HG03460 (cell line): Measurements from ENCODE around the gene RAB15.

Source experiments
- ATAC-seq: cut with Tn5 transposase; IDR thresholded peaks from one replicate; pipeline ENCODE4 v1.9.1; 2021; ENCODE audit not compliant: unreplicated experiment

The RAB15 gene

GRCh38 chr14:64956697-64957406, 15.3 kb downstream of the RAB15 start:
- ATAC-seq = no peak

- ATAC-seq = no peak
Observed at GRCh38 chr14:64955297-64955696, 16.8 kb downstream of the RAB15 start.

DNA sequence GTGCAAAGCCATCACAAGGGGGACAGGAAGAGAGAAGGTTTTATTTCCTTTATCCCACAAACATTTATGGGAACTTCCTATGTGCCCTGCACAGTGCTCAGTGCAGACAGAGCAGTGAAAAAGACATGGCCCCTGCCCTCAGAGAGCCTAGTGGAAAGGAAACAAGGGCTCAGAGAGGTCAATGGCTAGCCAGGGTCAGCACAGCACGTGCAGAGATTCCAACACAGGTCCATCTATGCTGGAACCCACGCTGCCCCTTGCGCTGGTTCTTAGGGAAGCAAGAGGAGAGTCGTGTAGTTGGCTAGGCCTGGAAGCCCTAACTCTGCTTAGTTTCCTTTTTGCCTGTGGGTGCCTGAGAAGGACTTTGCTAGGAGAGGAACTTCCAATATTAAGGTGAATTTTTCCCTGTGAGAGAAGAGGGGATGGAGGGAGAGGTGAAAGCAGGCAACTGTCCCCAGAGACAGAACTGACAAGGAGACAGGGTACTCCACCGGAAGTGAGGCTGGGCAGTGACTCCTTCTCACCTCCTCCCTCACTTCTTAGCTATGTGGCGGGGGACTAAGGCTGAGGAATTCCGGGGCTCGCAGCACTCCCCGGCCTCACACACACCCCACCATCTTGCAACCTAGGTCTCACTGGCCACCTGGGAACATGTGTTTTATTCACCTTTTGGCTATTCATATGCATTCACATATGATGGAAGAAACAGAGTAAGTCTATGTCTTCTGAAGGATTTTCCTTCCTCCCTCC, 17.5 kb downstream of the RAB15 start:
- no peak for ATAC-seq

DNA sequence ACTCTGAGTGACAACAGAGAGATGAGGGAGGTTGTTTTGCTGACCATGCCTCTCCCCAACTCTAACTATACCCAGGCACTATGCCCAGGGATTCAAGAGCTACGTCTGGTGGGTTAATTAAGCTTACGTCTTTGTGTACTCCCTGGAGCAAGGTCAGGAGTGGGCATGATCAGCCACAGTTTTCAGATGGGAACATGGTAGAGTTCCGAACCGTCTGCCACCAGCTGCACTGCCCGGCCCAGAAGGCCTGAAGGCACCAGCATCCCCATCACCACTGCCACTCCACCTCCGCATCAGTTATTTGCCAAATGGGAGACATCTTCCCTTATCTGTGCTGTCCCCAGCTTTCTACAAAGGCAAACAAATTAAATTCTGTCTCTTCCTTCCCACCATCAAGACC, 18.5 kb downstream of the RAB15 start:
- ATAC-seq = no peak

- no peak for ATAC-seq
Observed at GRCh38 chr14:64953310-64953654, 18.9 kb downstream of the RAB15 start.

DNA sequence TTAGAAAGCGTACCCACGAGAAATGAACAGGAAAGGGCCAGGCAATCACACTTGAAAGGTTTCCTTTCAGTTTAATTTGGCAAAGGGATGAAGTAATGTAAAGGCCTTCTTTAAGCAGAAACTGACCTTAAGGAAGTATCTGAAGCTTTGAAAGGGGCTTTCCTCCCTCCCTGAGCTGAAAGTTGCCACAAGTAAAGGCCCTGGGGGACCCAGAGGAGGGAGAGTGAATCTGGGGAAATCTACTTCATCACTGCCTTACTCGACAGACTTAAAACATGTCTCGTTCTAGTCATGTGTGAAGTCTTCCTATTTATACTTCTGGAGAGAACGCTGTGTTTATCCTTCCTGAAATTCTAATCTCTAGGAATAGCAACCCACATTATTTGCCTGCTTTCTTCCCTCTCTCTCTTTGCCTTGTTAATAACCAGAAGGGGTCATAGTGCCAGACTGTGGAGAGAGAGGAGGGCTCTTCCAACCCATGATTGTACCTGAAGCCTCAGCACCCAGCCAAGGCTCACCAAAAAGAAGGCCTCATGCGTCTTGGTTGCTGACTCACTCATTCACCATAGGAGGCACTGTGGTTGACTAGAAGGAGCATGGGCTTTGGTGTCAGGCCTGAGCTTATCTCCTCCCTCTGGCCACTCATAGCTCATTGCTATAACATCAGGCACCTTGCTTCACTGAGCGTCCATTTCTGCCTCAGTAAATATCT, 19.4 kb downstream of the RAB15 start:
- no peak for ATAC-seq

DNA sequence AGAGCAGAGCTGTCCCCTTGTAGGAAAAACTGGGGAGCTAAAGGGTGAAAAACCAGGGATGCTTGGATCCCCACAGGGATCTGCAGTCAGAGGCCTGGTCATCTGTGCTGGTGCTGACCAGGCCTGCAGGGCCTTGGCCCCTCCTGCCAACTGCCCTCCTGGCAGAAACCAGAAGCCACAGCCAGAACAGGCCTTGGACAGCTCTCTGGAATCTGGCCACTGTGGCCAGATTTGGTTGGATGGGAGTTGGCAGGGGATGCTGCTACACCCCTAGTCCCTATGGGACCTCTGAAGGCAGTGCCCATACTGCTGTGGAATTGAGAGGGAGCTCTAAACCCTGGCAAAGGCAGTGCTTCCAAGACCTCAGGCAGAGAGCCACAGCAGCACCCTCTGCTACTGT, 20.4 kb downstream of the RAB15 start:
- no peak for ATAC-seq

DNA sequence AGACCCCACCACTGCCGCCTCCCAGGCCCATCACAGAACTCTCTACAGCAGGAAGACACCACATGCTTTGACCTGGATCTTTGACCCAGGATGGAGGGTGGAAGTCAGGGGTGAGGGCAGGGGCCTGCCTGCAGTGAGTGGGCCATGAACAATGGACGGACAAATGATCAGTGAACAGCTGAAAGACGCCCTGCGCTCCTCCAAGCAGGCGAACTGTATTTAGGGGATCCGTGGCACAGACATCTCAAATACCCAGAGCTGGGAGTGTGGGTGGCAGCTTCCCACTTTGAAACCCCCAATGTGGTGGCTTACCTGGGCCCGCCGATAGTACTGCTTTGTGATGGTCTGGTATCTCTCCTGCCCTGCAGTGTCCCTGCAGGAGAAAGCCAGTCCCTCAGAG, 20.8 kb downstream of the RAB15 start:
- ATAC-seq = no peak

DNA sequence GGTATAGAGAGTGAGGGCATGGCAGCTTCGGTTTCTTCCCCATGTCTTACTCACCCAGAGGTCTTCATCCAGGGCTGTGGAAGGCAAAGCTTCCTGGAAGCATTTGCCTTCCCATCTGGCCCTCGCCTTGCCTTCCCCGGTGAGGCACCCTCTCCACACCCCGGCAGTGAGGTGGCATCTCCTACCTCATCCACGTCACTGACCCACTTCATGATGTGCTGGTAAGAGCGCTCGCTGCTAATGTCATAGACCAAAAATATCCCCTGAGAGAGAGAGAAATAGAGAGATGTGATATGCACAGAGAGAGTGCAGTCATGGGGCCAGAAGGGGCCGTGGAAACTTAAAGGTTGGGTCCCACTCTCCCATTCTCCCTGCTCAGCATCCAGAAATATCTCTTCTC, 21.2 kb downstream of the RAB15 start:
- ATAC-seq = no peak

GRCh38 chr14:64948612-64949210, 23.4 kb downstream of the RAB15 start:
- no peak for ATAC-seq

DNA sequence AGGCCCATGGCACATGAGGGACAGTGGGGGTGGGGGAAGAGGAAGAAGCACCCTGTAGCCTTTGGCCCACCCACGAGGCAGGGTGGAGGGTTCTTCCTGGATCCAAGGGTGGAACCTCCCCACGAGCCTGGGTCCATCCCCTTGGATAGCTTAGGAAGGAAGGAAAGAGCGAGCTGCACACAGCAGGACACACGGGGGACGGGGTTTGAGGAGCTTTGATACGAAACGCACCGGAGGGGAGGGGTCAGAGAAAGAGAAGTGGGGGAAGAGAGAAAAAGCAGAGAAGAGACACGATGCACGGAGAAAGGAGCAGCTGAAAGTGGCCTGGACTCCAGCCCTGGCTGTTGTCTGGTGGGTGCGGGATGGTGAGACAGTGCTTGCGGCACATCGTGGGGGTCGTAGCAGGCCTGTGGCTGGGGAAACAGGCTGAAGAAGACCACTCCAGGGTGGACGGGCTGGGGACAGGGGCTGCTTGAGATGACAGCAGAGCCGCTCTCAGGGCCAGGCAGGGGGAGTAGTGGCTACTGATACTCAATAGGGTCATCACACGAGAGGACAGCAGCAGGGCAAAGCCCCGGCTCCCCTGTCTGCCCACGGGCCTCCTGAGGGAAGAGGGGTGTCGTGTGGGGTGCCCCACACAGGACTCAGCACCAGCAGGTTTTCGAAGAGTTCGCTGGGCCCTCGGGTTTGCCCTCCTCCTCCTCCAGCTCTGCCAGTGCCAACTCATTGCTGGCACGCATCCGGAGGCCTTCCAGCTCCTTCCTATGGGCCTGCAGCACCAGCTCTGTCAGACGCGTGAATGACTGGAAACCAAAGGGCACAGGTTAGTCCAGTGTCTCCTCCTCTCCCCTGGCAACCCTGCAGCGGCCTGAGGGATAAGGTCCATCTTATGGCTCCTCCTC, 24.2 kb downstream of the RAB15 start:
- ATAC-seq = no peak

GRCh38 chr14:64946310-64947045, 25.7 kb downstream of the RAB15 start:
- ATAC-seq = no peak

DNA sequence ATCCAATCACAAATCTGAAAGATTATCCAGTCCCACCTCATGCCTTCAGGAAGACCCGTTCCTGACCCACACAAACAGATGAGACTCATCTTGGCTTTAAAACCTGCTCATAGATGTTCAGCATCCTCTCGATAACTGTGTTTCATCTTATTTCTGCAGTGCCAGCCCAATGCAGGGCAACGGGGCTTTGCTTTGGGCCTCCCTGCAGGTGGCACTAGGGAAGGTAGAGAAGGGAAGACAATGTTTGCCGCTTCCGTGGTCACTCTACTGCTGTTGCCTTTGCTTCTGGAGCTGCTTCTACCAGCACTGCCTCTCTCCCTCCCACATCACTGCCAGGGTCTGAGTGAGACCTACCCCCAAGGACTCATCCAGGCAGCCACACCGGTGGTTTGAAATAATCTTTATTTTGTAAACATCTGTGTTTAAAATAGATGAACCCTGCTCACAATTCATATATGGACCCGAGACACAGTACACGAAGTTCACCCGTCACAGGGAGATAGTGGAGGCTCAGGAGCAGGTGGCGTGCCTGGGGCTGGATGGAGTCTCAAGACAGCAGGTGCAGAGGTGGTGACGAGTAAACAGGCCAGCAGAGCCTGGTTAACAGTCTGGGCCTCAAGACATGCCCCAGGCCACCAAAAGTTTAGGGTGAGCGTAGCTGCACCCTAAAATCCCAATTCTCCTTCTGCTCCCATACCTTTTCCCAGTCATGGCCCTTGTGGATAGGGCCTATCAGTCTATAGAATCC, 26.5 kb downstream of the RAB15 start:
- ATAC-seq = no peak

DNA sequence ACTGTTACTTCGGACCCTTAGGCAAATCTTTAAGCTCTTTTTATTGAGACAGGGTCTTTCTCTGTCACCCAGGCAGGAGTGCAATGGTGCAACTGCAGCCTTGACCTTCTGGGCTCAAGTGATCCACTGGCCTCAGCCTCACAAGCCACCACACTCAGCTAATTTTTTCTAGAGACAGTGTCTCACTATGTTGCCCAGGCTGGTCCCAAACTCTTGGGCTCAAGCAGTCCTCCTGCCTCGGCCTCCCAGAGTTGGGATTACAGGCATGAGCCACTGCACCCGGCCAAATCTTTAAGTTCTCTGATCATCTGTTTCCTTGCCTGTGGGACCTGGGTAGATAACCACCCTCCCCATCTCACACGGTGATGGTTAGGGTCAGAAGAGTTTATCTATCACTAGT, 27.3 kb downstream of the RAB15 start:
- ATAC-seq = no peak

DNA sequence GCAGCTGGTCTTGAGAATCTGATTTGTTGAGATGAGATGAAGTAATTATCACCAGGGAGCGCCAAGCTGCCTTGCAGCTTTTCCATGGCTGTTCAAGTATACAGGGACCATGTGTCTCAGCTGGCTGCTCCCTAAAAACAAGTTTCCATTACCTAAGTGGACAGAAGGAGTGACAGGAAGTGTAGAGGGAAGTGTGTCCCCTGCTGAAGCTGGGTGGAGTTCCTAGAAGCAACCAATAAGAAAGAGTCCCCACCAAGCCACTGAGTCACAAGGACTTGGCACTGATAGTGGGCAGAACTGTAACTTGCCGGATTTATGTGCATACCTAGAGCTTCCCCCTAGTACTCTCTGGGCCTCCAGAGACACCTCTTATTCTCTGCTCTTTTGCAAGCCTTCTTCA, 28.1 kb downstream of the RAB15 start:
- ATAC-seq = no peak

- no peak for ATAC-seq
Observed at GRCh38 chr14:64943556-64943955, 28.6 kb downstream of the RAB15 start.

DNA sequence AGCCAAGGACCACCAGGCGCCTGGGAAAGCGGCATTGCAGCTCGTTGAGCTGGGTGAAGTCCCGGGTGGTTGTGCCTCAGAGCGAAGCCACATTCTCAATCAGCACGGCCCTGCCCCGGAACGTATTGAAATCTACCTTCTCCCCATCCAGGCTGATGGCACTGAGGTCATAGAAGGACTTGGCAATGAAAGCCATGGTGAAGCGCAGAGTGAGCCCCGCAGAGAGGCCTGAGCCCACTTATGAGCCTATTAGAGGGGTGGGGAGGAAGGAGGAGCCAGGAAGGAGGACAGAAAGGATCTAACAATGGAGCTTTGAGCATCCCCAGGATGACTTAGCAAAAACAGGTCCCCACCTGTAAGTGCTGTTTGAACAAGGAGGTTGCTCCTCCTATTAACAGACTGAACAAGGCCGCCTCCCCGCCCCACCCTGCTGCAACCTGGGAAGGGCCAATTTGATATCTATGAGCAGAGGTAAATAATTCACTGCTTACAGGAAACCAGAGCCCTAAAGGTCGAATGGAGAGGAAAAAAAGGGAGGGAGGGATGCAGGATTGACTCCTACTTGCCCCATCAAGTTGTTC, 29.5 kb downstream of the RAB15 start, which contains the start of gene GPX2:
TSS of gene GPX2 (minus strand) at position 215 of the 581 bp plus-strand sequence. CDS start at position 196, 19 bp downstream.
- no peak for ATAC-seq

- ATAC-seq = no peak
Observed at GRCh38 chr14:64940336-64940910, 31.7 kb downstream of the RAB15 start.

DNA sequence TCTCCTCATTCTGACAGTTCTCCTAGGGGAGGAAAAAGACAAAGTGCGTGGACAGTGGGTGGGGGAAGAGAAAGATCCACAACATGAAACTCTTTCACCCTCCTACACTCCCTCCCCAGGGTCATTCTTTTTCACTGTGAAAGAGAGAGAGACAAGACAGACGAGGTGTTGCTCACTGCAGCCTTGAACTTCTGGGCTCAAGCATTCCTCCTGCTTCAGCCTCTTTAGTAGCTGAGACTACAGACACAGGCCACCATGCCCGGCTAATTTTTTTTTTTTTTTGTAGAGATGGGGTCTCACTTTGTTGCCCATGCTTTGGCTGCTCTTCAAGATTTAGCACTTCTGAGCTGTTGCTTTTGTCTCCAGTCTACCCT, 32.3 kb downstream of the RAB15 start:
- ATAC-seq = no peak
